IMR-90 (cell line): ENCODE results near the gene FES. TPM values are rescaled to one million over a fixed set of nuclear protein-coding genes. Genes with fewer than 3 reads are reported as not detected.

Experiments
- ATAC-seq: fragments of 200-7000 bp; cut with Tn5 transposase; 2 replicates; pipeline ENCODE4 v1.9.1; 2020; ENCODE audit warnings: low read depth, mild to moderate bottlenecking, moderate library complexity
- BruUV-seq: library from RNA; stranded (reverse); fragments of 400-500 nt; replicated peaks from 2 replicates; lab custom pipeline; 2021; lab: Mats Ljungman, UMichigan
- CTCF ChIA-PET: fragments of 300-600 bp; formaldehyde crosslinking; extraction: SDS; loops from one replicate; lab custom pipeline; 2021; ENCODE audit warnings: antibody characterized with exemption; lab: Yijun Ruan, JAX
- POLR2A ChIA-PET: fragments of 300-600 bp; sonication (Branson Sonifier 250); formaldehyde crosslinking; loops from one replicate; lab custom pipeline; 2022; ENCODE audit warnings: antibody characterized with exemption; ENCODE audit not compliant: unreplicated experiment; lab: Charles Lee
- DNase-seq: peaks from one replicate; pipeline ENCODE4 v3.0.0; 2013
- H2AFZ ChIP-seq: replicated peaks from 2 replicates; pipeline ENCODE3; 2013; ENCODE audit warnings: low read length, mild to moderate bottlenecking; ENCODE audit not compliant: poor library complexity
- H2AK5ac ChIP-seq: 2 replicates; pipeline ENCODE4 v1.6.1; 2013; ENCODE audit warnings: low read depth, low read length, inconsistent platforms
- H2AK9ac ChIP-seq: replicated peaks from 2 replicates; pipeline ENCODE3; 2013; ENCODE audit warnings: mild to moderate bottlenecking, low read depth, low read length, moderate library complexity; ENCODE audit not compliant: poor library complexity
- H2BK120ac ChIP-seq: 2 replicates; pipeline ENCODE4 v1.6.1; 2013; ENCODE audit warnings: low read depth, low read length, inconsistent platforms
- H2BK15ac ChIP-seq: 3 replicates; pipeline ENCODE4 v1.6.1; 2013; ENCODE audit warnings: low read depth, low read length, inconsistent platforms
- H2BK20ac ChIP-seq: 2 replicates; pipeline ENCODE4 v1.6.1; 2013; ENCODE audit warnings: low read depth, mild to moderate bottlenecking, inconsistent platforms, low read length, moderate library complexity
- H2BK5ac ChIP-seq: 2 replicates; pipeline ENCODE4 v1.6.1; 2013; ENCODE audit warnings: mild to moderate bottlenecking, low read depth, low read length, inconsistent platforms; ENCODE audit not compliant: poor library complexity, severe bottlenecking
- H3K14ac ChIP-seq: replicated peaks from 2 replicates; pipeline ENCODE4 v1.6.1; 2013; ENCODE audit warnings: low read depth, low read length, inconsistent platforms
- H3K18ac ChIP-seq: 2 replicates; pipeline ENCODE4 v1.6.1; 2013; ENCODE audit warnings: low read depth, low read length, control low read depth
- H3K23ac ChIP-seq: 2 replicates; pipeline ENCODE4 v1.6.1; 2013; ENCODE audit warnings: low read depth, low read length, inconsistent platforms
- H3K27ac ChIP-seq: 2 replicates; pipeline ENCODE4 v1.5.1; 2013; ENCODE audit warnings: mild to moderate bottlenecking, control low read depth, low read length; ENCODE audit not compliant: insufficient read depth
- H3K27me3 ChIP-seq: 2 replicates; pipeline ENCODE4 v1.6.1; 2013; ENCODE audit warnings: low read length; ENCODE audit not compliant: control insufficient read depth, insufficient read depth
- H3K36me3 ChIP-seq: 2 replicates; pipeline ENCODE4 v1.6.1; 2013; ENCODE audit warnings: low read length, mixed read lengths; ENCODE audit not compliant: control insufficient read depth, insufficient read depth
- H3K4ac ChIP-seq: 2 replicates; pipeline ENCODE4 v1.6.1; 2013; ENCODE audit warnings: low read depth, low read length, inconsistent platforms
- H3K4me1 ChIP-seq: 2 replicates; pipeline ENCODE4 v1.6.1; 2013; ENCODE audit warnings: low read length, mixed read lengths; ENCODE audit not compliant: control insufficient read depth, insufficient read depth
- H3K4me2 ChIP-seq: 2 replicates; pipeline ENCODE4 v1.6.1; 2013; ENCODE audit warnings: low read depth, mild to moderate bottlenecking, control low read depth, low read length, moderate library complexity
- H3K4me3 ChIP-seq: 2 replicates; pipeline ENCODE4 v1.5.1; 2013; ENCODE audit warnings: low read depth, mild to moderate bottlenecking, control low read depth, low read length, moderate library complexity; ENCODE audit not compliant: insufficient read depth
- H3K56ac ChIP-seq: 2 replicates; pipeline ENCODE4 v1.6.1; 2013; ENCODE audit warnings: low read length, inconsistent platforms; ENCODE audit not compliant: insufficient read depth; ENCODE audit errors: extremely low read depth
- H3K79me1 ChIP-seq, 2 experiments: 2 replicates each; pipeline ENCODE4 v1.6.1; 2013; ENCODE audit warnings: low read length in 2 of 2, inconsistent platforms in 1 of 2, low read depth in 1 of 2
- H3K9ac ChIP-seq: 2 replicates; pipeline ENCODE4 v1.6.1; 2013; ENCODE audit warnings: low read depth, low read length, control low read depth
- H3K9me1 ChIP-seq: 2 replicates; pipeline ENCODE4 v1.6.1; 2013; ENCODE audit warnings: low read length, inconsistent platforms; ENCODE audit not compliant: insufficient read depth
- H3K9me3 ChIP-seq: 2 replicates; pipeline ENCODE4 v1.6.1; 2013; ENCODE audit warnings: low read length; ENCODE audit not compliant: control insufficient read depth, insufficient read depth
- H4K20me1 ChIP-seq: 2 replicates; pipeline ENCODE4 v1.6.1; 2013; ENCODE audit warnings: low read length, inconsistent platforms; ENCODE audit not compliant: insufficient read depth
- H4K5ac ChIP-seq: 2 replicates; pipeline ENCODE4 v1.6.1; 2013; ENCODE audit warnings: mild to moderate bottlenecking, low read depth, low read length, control low read depth
- H4K8ac ChIP-seq, 2 experiments: 2 replicates each; pipeline ENCODE4 v1.6.1; 2013; ENCODE audit warnings: low read depth in 2 of 2, low read length in 2 of 2, control low read depth in 1 of 2, inconsistent platforms in 1 of 2
- H4K91ac ChIP-seq: 2 replicates; pipeline ENCODE4 v1.6.1; 2013; ENCODE audit warnings: low read depth, low read length, inconsistent platforms; ENCODE audit not compliant: insufficient read depth
- BHLHE40 ChIP-seq: fragments of 150-350 bp; IDR thresholded peaks from 2 replicates; pipeline ENCODE4 v1.6.1; 2016; ENCODE audit warnings: mild to moderate bottlenecking, low read depth, low read length
- CEBPB ChIP-seq: IDR thresholded peaks from 2 replicates; pipeline ENCODE4 v1.6.1; 2012; ENCODE audit warnings: low read depth, low read length, improper control_type of control experiment
- CHD1 ChIP-seq: IDR thresholded peaks from 2 replicates; pipeline ENCODE4 v1.6.1; 2012; ENCODE audit warnings: low read depth, low read length, improper control_type of control experiment
- FOS ChIP-seq: fragments of 150-350 bp; IDR thresholded peaks from 2 replicates; pipeline ENCODE4 v1.6.1; 2016; ENCODE audit warnings: low read depth, low read length
- MAFK ChIP-seq: IDR thresholded peaks from 2 replicates; pipeline ENCODE4 v1.6.1; 2012; ENCODE audit warnings: low read depth, low read length, improper control_type of control experiment
- MAZ ChIP-seq: IDR thresholded peaks from 2 replicates; pipeline ENCODE4 v1.6.1; 2012; ENCODE audit warnings: low read depth, mild to moderate bottlenecking, low read length, improper control_type of control experiment, moderate library complexity, borderline replicate concordance
- MXI1 ChIP-seq: IDR thresholded peaks from 2 replicates; pipeline ENCODE4 v1.6.1; 2012; ENCODE audit warnings: low read depth, mild to moderate bottlenecking, low read length, moderate library complexity, borderline replicate concordance
- NFE2L2 ChIP-seq: fragments of 150-350 bp; IDR thresholded peaks from 2 replicates; pipeline ENCODE4 v1.6.1; 2016; ENCODE audit warnings: low read depth, mild to moderate bottlenecking, low read length
- RAD21 ChIP-seq: IDR thresholded peaks from 2 replicates; pipeline ENCODE4 v1.6.1; 2012; ENCODE audit warnings: low read length, improper control_type of control experiment
- RCOR1 ChIP-seq: IDR thresholded peaks from 2 replicates; pipeline ENCODE4 v1.6.1; 2012; ENCODE audit warnings: mild to moderate bottlenecking, low read length, improper control_type of control experiment; ENCODE audit not compliant: insufficient replicate concordance
- RFX5 ChIP-seq: IDR thresholded peaks from 2 replicates; pipeline ENCODE4 v1.8.0; 2012; ENCODE audit warnings: low read depth, mild to moderate bottlenecking, low read length, moderate library complexity
- SMC3 ChIP-seq: fragments of 150-350 bp; IDR thresholded peaks from 2 replicates; pipeline ENCODE4 v1.6.1; 2016; ENCODE audit warnings: low read depth, mild to moderate bottlenecking, antibody characterized with exemption, low read length, moderate library complexity
- WGBS, 2 experiments: methylation state at CpG; one replicate each; pipeline versions ENCODE4 v1.1.5 to v1.1.7; 2013; ENCODE audit warnings: missing lambda C conversion rate in 2 of 2; ENCODE audit not compliant: insufficient read length in 1 of 2; ENCODE audit errors: extremely low coverage in 2 of 2; 5-methylcytosine and 5-hydroxymethylcytosine counted together
- dilution Hi-C: fragments of 300-500 bp; cut with HindIII; formaldehyde crosslinking; loops from one replicate; pipeline ENCODE4 v1.14.3; 2018; ENCODE audit warnings: low sequenced_read_pairs; ENCODE audit not compliant: unreplicated experiment
- in situ Hi-C: fragments of 300-500 bp; cut with MboI; formaldehyde crosslinking; loops from 3 replicates; pipeline ENCODE4 v1.14.3; 2019; ENCODE audit warnings: low sequenced_read_pairs, inconsistent platforms, mixed read lengths
- intact Hi-C: fragments of 100-400 bp; cut with micrococcal nuclease; formaldehyde crosslinking; loops from 2 replicates; pipeline ENCODE4 v1.10.0; 2022
- polyA plus RNA-seq, 3 experiments: library from polyadenylated mRNA; depleted of rRNA; stranded (reverse); fragments of >200 nt; gene quantifications; 2 replicates each; pipeline ENCODE4 v1.2.3, GENCODE V29; 2012; ENCODE audit warnings: low replicate concordance in 1 of 3
- total RNA-seq: library from RNA; depleted of rRNA; stranded (reverse); fragments of >200 nt; gene quantifications from 2 replicates; pipeline ENCODE4 v1.2.3, GENCODE V29; 2012
- TF ChIP-seq, protein P1 (sequence below): fragments of 150-350 bp; IDR thresholded peaks from 2 replicates; pipeline ENCODE4 v1.6.1; 2016; ENCODE audit warnings: low read depth, mild to moderate bottlenecking, low read length, moderate library complexity, borderline replicate concordance
- TF ChIP-seq, protein P2 (sequence below): fragments of 150-350 bp; IDR thresholded peaks from 2 replicates; pipeline ENCODE4 v1.6.1; 2017; ENCODE audit warnings: mild to moderate bottlenecking, antibody characterized with exemption, low read length, low read depth

The FES gene
- total and polyA plus RNA-seq, 2 of the 4 experiments (the other 2 are of a cell fraction), result 10.5 to 11.7 TPM

DNA sequence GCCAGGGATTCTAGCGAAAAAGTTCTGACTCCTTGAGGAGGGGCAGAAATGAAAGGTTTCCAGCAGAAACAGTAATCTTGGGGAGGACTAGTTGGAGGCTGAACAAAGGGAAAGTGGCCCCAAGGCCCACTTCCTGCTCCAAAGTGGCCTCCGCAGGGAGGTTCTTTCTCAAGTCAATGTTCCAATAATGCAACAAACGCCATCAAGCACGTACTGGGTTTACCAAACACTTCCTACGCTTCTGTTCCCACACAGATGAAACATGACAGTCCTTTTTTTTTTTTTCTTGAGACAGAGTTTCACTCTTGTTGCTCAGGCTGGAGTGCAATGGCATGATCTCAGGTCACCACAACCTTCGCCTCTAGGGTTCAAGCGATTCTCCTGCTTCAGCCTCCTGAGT is 60.8 kb downstream of the FES start:
- Histone ChIP-seq H2BK15ac (no peak overlapping the region), H4K91ac (no peak overlapping the region), H3K9me3 (no peaks in the 10 kb centered on the region), H3K56ac (no peak overlapping the region), H3K4me2 (no peak overlapping the region), H2AFZ (no peak overlapping the region), H2BK120ac (no peak overlapping the region), H3K79me1 (peaks cover under 1 to 7% of the 10 kb centered on the region in 2 experiments; a peak in 2 of 4 replicates), H2BK20ac (no peak overlapping the region), H4K5ac (no peak overlapping the region), H3K36me3 (peaks cover 80% of the 10 kb centered on the region), H3K4me1 (no peaks in the 10 kb centered on the region), H2BK5ac (no peak overlapping the region), H3K9me1 (0 out of 2 replicates have a peak, but pooled peaks cover 4% of the 10 kb centered on the region), H4K8ac (no peak overlapping the region), H3K4me3 (no peak overlapping the region), H3K18ac (no peak overlapping the region), H3K4ac (no peak overlapping the region), H2AK9ac (no peak overlapping the region), H4K20me1 (peaks cover 4% of the 10 kb centered on the region; the same call in 1 of the 2 replicates), H3K27ac (no peak overlapping the region), H3K27me3 (no peaks in the 10 kb centered on the region), H3K14ac (no peak overlapping the region), H3K23ac (no peak overlapping the region), H2AK5ac (no peak overlapping the region), H3K9ac (no peak overlapping the region)
- 100% methylated on average over 3 of the region's 7 CpGs; no CpG with 5 or more reads in 1 of the 2 experiments for WGBS, 2 experiments
- DNase-seq (no peak), ATAC-seq (no peak)
- no TSS peak for BruUV-seq
- intact Hi-C loops (no loop called here), in situ Hi-C loops (no loop called here), dilution Hi-C loops (no loop called here)
- ChIA-PET CTCF (interaction anchor here (0.6 to 1.0 kb wide), 2 partner anchors 10 to 88 kb away, joined by 3 to 9 read pairs; partner anchors contain the start of gene UNC45A), POLR2A (interaction anchor here (0.5 kb wide), 1 partner anchor 696 kb away, joined by 5 read pairs; the partner anchor contains the start of gene TTLL13)
- TF ChIP-seq BHLHE40 (no peak), RFX5 (no peak), CEBPB (no peak), FOS (no peak), SMC3 (no peak), MXI1 (no peak), MAFK (no peak), CHD1 (no peak), RAD21 (no peak), MAZ (no peak), RCOR1 (no peak), NFE2L2 (no peak)
- TF ChIP-seq, protein P1, sequence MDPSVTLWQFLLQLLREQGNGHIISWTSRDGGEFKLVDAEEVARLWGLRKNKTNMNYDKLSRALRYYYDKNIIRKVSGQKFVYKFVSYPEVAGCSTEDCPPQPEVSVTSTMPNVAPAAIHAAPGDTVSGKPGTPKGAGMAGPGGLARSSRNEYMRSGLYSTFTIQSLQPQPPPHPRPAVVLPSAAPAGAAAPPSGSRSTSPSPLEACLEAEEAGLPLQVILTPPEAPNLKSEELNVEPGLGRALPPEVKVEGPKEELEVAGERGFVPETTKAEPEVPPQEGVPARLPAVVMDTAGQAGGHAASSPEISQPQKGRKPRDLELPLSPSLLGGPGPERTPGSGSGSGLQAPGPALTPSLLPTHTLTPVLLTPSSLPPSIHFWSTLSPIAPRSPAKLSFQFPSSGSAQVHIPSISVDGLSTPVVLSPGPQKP, result no peak
- TF ChIP-seq, protein P2, sequence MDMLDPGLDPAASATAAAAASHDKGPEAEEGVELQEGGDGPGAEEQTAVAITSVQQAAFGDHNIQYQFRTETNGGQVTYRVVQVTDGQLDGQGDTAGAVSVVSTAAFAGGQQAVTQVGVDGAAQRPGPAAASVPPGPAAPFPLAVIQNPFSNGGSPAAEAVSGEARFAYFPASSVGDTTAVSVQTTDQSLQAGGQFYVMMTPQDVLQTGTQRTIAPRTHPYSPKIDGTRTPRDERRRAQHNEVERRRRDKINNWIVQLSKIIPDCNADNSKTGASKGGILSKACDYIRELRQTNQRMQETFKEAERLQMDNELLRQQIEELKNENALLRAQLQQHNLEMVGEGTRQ, result no peak
